CD4-positive, alpha-beta memory T cell (primary cell): ENCODE measurements around the gene ARID1A. TPM values are rescaled to one million over a fixed set of nuclear protein-coding genes. Genes with fewer than 3 reads are reported as not detected.
"Not testable (repeated sequence)": the region's sequence is repeated elsewhere in the genome, so short reads cannot be mapped to it uniquely, and the experiment has no call there.

ENCODE experiments used
- CTCF ChIA-PET: fragments of 350-600 bp; sonication (Branson Sonifier 250); formaldehyde crosslinking; loops from one replicate; lab custom pipeline; 2021; ENCODE audit warnings: inconsistent platforms; ENCODE audit not compliant: partially characterized antibody; lab: Charles Lee
- POLR2A ChIA-PET: fragments of 350-600 bp; sonication (Branson Sonifier 250); formaldehyde crosslinking; loops from one replicate; lab custom pipeline; 2021; ENCODE audit not compliant: partially characterized antibody; lab: Charles Lee
- DNase-seq, 5 donors: peaks; one replicate each; pipeline versions ENCODE4 v3.0.0 to v3.0.0-alpha.2; 2020 to 2022; ENCODE audit warnings: mixed read lengths in 1 of 5
- H3K27ac ChIP-seq: one replicate; pipeline ENCODE4 v1.7.0; 2013; ENCODE audit warnings: low read depth, low read length
- H3K27me3 ChIP-seq: 2 replicates; pipeline ENCODE4 v1.7.0; 2013; ENCODE audit warnings: mild to moderate bottlenecking, low read length, moderate library complexity; ENCODE audit not compliant: insufficient read depth
- H3K36me3 ChIP-seq: 2 replicates; pipeline ENCODE4 v1.7.0; 2013; ENCODE audit warnings: mild to moderate bottlenecking, low read length, moderate library complexity; ENCODE audit not compliant: insufficient read depth
- H3K4me1 ChIP-seq: 2 replicates; pipeline ENCODE4 v1.7.0; 2013; ENCODE audit warnings: mild to moderate bottlenecking, low read length, moderate library complexity; ENCODE audit not compliant: insufficient read depth
- H3K4me3 ChIP-seq, 2 donors: one replicate each; pipeline ENCODE4 v1.7.0; 2013; ENCODE audit warnings: low read length in 2 of 2, mild to moderate bottlenecking in 1 of 2
- H3K9me3 ChIP-seq, 2 donors: one replicate each; pipeline ENCODE4 v1.7.0; 2013; ENCODE audit warnings: low read length in 2 of 2, control low read depth in 1 of 2; ENCODE audit not compliant: control insufficient read depth in 1 of 2
- H3K27ac Mint-ChIP-seq, 7 donors: one replicate each; pipeline ENCODE4 v1.8.0; 2020 to 2021; ENCODE audit warnings: mixed read lengths in 7 of 7, mild to moderate bottlenecking in 6 of 7, inconsistent platforms in 3 of 7, moderate library complexity in 3 of 7
- H3K27me3 Mint-ChIP-seq, 2 donors: one replicate each; pipeline ENCODE4 v1.8.0; 2020 to 2021; ENCODE audit warnings: mixed read lengths in 2 of 2
- H3K36me3 Mint-ChIP-seq, 2 donors: one replicate each; pipeline ENCODE4 v1.8.0; 2020 to 2021; ENCODE audit warnings: mixed read lengths in 2 of 2, inconsistent platforms in 1 of 2, mild to moderate bottlenecking in 1 of 2
- H3K4me1 Mint-ChIP-seq, 4 donors: one replicate each; pipeline ENCODE4 v1.8.0; 2020 to 2021; ENCODE audit warnings: mixed read lengths in 4 of 4, mild to moderate bottlenecking in 1 of 4
- H3K4me3 Mint-ChIP-seq, 8 donors: one replicate each; pipeline ENCODE4 v1.8.0; 2020 to 2021; ENCODE audit warnings: mixed read lengths in 8 of 8, mild to moderate bottlenecking in 7 of 8, moderate library complexity in 6 of 8, inconsistent platforms in 3 of 8
- H3K9me3 Mint-ChIP-seq, 8 donors: one replicate each; pipeline ENCODE4 v1.8.0; 2020 to 2021; ENCODE audit warnings: mixed read lengths in 8 of 8, mild to moderate bottlenecking in 5 of 8, inconsistent platforms in 3 of 8, moderate library complexity in 1 of 8
- intact Hi-C: fragments of 100-400 bp; cut with micrococcal nuclease; formaldehyde crosslinking; loops from one replicate; pipeline ENCODE4 v1.15.1; 2023
- polyA plus RNA-seq, 2 donors: library from polyadenylated mRNA; unstranded; fragments of 300-500 nt; fragmentation: Illumina TruSeq; gene quantifications; one replicate each; pipeline ENCODE4 v1.2.3, GENCODE V29; 2021
- total RNA-seq, 2 experiments: library from RNA; stranded (reverse); gene quantifications; one replicate each; pipeline ENCODE4 v1.2.3, GENCODE V29; 2021

Gene ARID1A
- total RNA-seq (100 to 1,000 TPM; 112 to 127 TPM), polyA plus RNA-seq (10 to 100 TPM in 1 of 2 donors, 1 to 10 TPM in 1; 4.2 to 30.4 TPM)

GRCh38 chr1:26695356-26696118 lies at the start of gene ARID1A:
Gene ARID1A (plus strand): TSS chr1:26696015. CDS start chr1:26696404, 389 bp downstream.
- intact Hi-C loops, result loop anchor here (1.0 to 10.0 kb wide), 2 partner anchors 49 to 191 kb away; no protein-coding TSS in a partner anchor
- peaks cover 19 to 35% (median 29%) of the 10 kb centered on the region in 4 donors for H3K4me1 Mint-ChIP-seq
- peak within 1 kb of the TSS; percentile 88 to 98 (median 94) for H3K4me3 Mint-ChIP-seq
- Histone ChIP-seq H3K27ac (peak within 1 kb of the TSS; percentile 76), H3K4me3 (peak within 1 kb of the TSS; percentile 87 to 96), H3K9me3 (no peaks in the 10 kb centered on the region), H3K27me3 (no peaks in the 10 kb centered on the region), H3K36me3 (no peaks in the 10 kb centered on the region), H3K4me1 (peaks cover 52% of the 10 kb centered on the region)
- ChIA-PET POLR2A (interaction anchor here (0.6 to 16.5 kb wide), 16 partner anchors 11 to 195 kb away, joined by 3 to 595 read pairs (median 7); partner anchors contain the start of genes GPN2 and PIGV), CTCF (interaction anchor here (3.8 to 5.0 kb wide), 4 partner anchors 18 to 94 kb away, joined by 17 to 88 read pairs (median 43); partner anchors contain the start of gene PIGV)
- H3K36me3 Mint-ChIP-seq, result peaks cover 0 to 7% of the 10 kb centered on the region in 2 donors
- DNase-seq, result peak; percentile 96 to 98 (median 97)
- peak within 1 kb of the TSS; percentile 94 to 98 (median 96) for H3K27ac Mint-ChIP-seq
- peaks cover 0 to 2% (median 0%) of the 10 kb centered on the region in 8 donors for H3K9me3 Mint-ChIP-seq
- H3K27me3 Mint-ChIP-seq, result no peaks in the 10 kb centered on the region

DNA sequence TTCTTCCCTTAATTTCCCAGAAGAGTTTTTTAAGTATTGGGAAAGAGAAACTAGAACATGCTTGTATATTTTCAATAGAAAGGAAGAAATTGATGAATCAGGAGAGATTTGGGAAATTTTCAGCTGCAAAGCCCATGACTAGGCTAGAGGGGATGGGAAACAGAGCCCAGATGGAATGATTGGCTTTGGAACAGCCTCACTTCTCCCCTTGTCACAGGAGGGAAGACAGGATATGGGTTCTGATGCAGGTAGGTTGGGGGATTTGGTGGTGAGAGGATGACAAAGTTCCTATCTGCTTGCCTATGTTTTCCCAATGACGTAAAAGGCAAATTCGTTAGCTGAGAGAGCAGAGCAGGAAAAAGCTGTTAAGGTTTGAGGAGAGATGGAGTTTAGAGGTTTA lies 31.0 kb upstream of the ARID1A start:
- Histone ChIP-seq H3K27ac (no peak overlapping the region), H3K4me1 (no peaks in the 10 kb centered on the region), H3K36me3 (no peaks in the 10 kb centered on the region), H3K4me3 (no peak overlapping the region), H3K9me3 (no peaks in the 10 kb centered on the region), H3K27me3 (no peaks in the 10 kb centered on the region)
- intact Hi-C loops, result no loop called here
- CTCF ChIA-PET, result interaction anchor here (3.7 kb wide), 1 partner anchor 12 kb away, joined by 13 read pairs; no protein-coding TSS in a partner anchor
- no peak overlapping the region for H3K4me3 Mint-ChIP-seq
- H3K36me3 Mint-ChIP-seq, result no peaks in the 10 kb centered on the region
- no peaks in the 10 kb centered on the region for H3K9me3 Mint-ChIP-seq
- no peaks in the 10 kb centered on the region for H3K27me3 Mint-ChIP-seq
- no peak overlapping the region for H3K27ac Mint-ChIP-seq
- no peaks in the 10 kb centered on the region for H3K4me1 Mint-ChIP-seq
- POLR2A ChIA-PET, result no interaction called here
- DNase-seq, result no peak

GRCh38 chr1:26666855-26667254 lies 29.0 kb upstream of the ARID1A start:
- Mint-ChIP-seq H3K4me3 (no peak overlapping the region), H3K36me3 (no peaks in the 10 kb centered on the region), H3K27me3 (no peaks in the 10 kb centered on the region), H3K9me3 (no peaks in the 10 kb centered on the region), H3K27ac (no peak overlapping the region), H3K4me1 (peaks cover 0 to under 1% (median 0%) of the 10 kb centered on the region in 4 donors)
- no peak overlapping the region for H3K27ac ChIP-seq
- H3K9me3 ChIP-seq, result no peaks in the 10 kb centered on the region
- H3K4me1 ChIP-seq, result no peaks in the 10 kb centered on the region
- no peaks in the 10 kb centered on the region for H3K36me3 ChIP-seq
- intact Hi-C loops, result no loop called here
- H3K4me3 ChIP-seq, result no peak overlapping the region
- H3K27me3 ChIP-seq, result no peaks in the 10 kb centered on the region
- CTCF ChIA-PET, result interaction anchor here (0.8 to 3.7 kb wide), 5 partner anchors 10 to 154 kb away, joined by 3 to 13 read pairs (median 3); no protein-coding TSS in a partner anchor
- DNase-seq, result no peak
- POLR2A ChIA-PET, result interaction anchor here (1.2 to 1.4 kb wide), 2 partner anchors 25 to 119 kb away, joined by 3 to 4 read pairs; no protein-coding TSS in a partner anchor

DNA sequence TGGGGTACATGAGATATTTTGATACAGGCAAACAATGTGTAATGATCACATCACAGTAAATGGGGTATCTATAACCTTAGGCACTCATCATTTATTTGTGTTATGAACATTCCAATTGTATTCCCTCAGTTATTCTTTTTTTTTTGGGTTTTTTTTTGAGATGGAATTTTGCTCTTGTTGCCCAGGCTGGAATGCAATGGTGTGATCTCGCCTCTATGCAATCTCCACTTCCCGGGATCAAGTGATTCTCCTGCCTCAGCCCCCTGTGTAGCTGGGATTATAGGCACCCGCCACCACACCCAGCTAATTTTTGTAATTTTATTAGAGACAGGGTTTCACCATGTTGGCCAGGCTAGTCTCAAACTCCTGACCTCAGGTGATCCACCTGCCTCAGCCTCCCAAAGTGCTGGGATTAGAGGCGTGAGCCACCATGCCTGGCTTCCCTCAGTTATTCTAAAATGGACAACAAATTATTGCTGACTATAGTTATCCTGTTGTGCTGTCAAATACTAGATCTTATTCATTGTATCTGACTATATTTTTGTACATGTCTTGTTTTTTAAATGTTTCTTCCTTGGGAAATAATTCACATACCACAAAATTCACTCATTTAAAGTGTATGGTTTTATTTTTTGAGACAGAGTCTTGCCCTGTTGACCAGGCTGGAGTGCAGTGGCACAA lies 27.6 kb upstream of the ARID1A start:
- H3K9me3 ChIP-seq, CTCF ChIA-PET, H3K36me3 Mint-ChIP-seq, H3K27ac ChIP-seq, H3K27me3 ChIP-seq, DNase-seq, H3K4me3 ChIP-seq, H3K36me3 ChIP-seq, H3K4me1 Mint-ChIP-seq, intact Hi-C loops, H3K4me1 ChIP-seq, H3K27ac Mint-ChIP-seq, POLR2A ChIA-PET, H3K4me3 Mint-ChIP-seq, H3K27me3 Mint-ChIP-seq, H3K9me3 Mint-ChIP-seq: not testable (repeated sequence)

GRCh38 chr1:26677306-26678115 lies 18.3 kb upstream of the ARID1A start:
- no peak overlapping the region for H3K4me3 ChIP-seq
- H3K27me3 ChIP-seq, result no peaks in the 10 kb centered on the region
- Mint-ChIP-seq H3K4me3 (peak overlapping the region in 7 of 8 donors; percentile 36 to 82 (median 77)), H3K27me3 (no peaks in the 10 kb centered on the region), H3K4me1 (peaks cover 11 to 23% (median 14%) of the 10 kb centered on the region in 4 donors), H3K27ac (peak overlapping the region; percentile 24 to 89 (median 74)), H3K36me3 (no peaks in the 10 kb centered on the region), H3K9me3 (no peaks in the 10 kb centered on the region)
- ChIA-PET POLR2A (interaction anchor here (0.6 to 2.8 kb wide), 11 partner anchors 13 to 188 kb away, joined by 3 to 36 read pairs (median 6); partner anchors contain the start of genes ARID1A and PIGV), CTCF (interaction anchor here (0.6 to 4.9 kb wide), 31 partner anchors 9 to 122 kb away, joined by 3 to 67 read pairs (median 5); partner anchors contain the start of gene PIGV)
- H3K4me1 ChIP-seq, result peaks cover 20% of the 10 kb centered on the region
- intact Hi-C loops, result loop anchor here (1.0 kb wide), 3 partner anchors 15 to 112 kb away; no protein-coding TSS in a partner anchor
- H3K9me3 ChIP-seq, result no peaks in the 10 kb centered on the region
- no peaks in the 10 kb centered on the region for H3K36me3 ChIP-seq
- peak overlapping the region; percentile 5 for H3K27ac ChIP-seq
- peak; percentile 48 to 68 (median 54) for DNase-seq

DNA sequence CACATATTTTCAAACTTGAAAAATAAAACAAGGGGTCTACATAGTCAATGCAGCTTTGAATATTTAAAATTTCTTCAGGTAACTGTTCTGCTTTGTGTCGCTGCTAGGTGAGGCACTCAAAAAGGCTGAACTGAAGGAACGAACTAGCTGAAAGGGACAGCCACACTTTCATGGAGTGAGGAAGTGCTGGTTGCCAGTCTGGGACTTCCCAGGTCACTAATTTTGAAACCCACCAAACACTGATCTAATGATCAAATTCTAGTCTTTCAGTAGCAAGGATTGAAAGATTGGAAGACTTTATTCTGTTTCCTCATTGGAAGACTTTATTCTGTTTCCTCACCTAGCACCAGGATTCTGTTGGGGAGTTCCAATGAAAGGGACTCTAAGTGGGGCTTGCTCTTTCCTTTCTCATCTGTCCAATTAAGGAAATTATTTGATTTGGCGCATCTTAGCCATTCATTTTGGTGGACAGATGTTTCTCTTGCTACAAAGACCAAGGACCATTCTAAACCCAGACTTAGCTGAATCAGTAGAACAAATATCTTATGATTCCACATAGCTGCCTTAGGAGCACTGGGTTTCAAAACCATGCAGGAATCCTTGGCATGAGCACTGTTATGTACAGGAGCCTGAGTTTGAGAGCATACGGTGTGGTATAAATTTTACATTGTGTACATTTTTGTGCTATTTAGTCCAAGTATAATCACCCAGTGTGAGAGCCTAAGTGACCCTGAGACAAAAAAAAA lies 10.9 kb upstream of the ARID1A start:
- intact Hi-C loops, result no loop called here
- H3K27me3 Mint-ChIP-seq, result no peaks in the 10 kb centered on the region
- no peaks in the 10 kb centered on the region for H3K27me3 ChIP-seq
- ChIA-PET POLR2A (interaction anchor here (1.8 to 4.4 kb wide), 2 partner anchors 8 to 14 kb away, joined by 4 to 45 read pairs; no protein-coding TSS in a partner anchor), CTCF (interaction anchor here (1.1 kb wide), 1 partner anchor 14 kb away, joined by 4 read pairs; no protein-coding TSS in a partner anchor)
- H3K4me1 Mint-ChIP-seq, result peaks cover 6 to 16% (median 10%) of the 10 kb centered on the region in 4 donors
- H3K4me3 Mint-ChIP-seq, result no peak overlapping the region
- H3K27ac Mint-ChIP-seq, result no peak overlapping the region
- no peaks in the 10 kb centered on the region for H3K9me3 ChIP-seq
- no peak for DNase-seq
- H3K9me3 Mint-ChIP-seq, result no peaks in the 10 kb centered on the region
- no peak overlapping the region for H3K4me3 ChIP-seq
- H3K27ac ChIP-seq, result no peak overlapping the region
- no peaks in the 10 kb centered on the region for H3K36me3 Mint-ChIP-seq
- no peaks in the 10 kb centered on the region for H3K36me3 ChIP-seq
- H3K4me1 ChIP-seq, result peaks cover 14% of the 10 kb centered on the region
